ENCODE results near the gene HDAC9.
A peak's percentile ranks its signal among the peaks of the same experiment; 100 is the strongest.
"Not testable (repeated sequence)": the region's sequence is repeated elsewhere in the genome, so short reads cannot be mapped to it uniquely, and the experiment has no call there.

Gene HDAC9

GRCh38 chr7:18666107-18666728 lies 170.7 kb downstream of the HDAC9 start:
- peak; percentile 62 for DNase-seq

GRCh38 chr7:18667466-18667865 lies 171.9 kb downstream of the HDAC9 start:
- no peak for DNase-seq

DNA sequence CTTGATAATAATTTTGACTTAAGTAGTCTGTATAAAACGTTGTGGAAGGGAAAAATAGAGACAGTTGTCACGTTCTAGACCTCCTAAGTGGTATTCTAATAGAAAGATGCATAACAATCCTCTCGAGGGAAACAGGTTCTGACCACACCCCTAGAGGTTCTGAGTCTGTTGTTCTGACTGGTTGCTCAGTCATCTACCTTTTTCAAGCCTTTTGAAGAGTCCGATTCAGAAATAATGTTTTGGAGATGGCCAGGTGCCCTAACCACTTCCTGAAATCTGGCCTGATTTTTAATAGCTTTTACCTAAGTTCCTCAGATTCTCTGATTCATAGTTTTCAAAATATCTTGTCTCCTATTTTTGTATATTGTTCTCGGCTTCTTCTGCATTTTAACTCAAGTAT lies 175.6 kb downstream of the HDAC9 start:
- DNase-seq, result no peak

- no peak for DNase-seq
These were observed 180.0 kb downstream of the HDAC9 start for GRCh38 chr7:18675579-18675978.

DNA sequence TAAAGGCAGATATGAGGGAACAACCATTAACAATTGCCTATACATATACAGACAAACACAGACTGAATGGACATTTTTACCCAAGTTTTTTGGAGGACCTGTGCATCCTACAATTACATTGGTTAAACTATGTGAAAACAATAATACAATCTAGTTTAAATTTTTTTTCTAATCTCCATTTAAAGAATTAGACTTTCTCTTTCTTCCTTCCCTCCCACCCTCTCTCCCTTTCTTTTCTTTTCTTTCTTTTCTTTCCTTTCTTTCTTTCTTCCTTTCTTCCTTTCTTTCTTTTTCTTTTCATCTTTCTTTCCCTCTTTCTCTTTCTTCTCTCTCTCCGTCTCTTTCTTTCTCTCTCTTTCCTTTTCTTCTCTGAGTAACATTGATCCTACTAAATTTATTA lies 183.7 kb downstream of the HDAC9 start:
- no peak for DNase-seq

DNA sequence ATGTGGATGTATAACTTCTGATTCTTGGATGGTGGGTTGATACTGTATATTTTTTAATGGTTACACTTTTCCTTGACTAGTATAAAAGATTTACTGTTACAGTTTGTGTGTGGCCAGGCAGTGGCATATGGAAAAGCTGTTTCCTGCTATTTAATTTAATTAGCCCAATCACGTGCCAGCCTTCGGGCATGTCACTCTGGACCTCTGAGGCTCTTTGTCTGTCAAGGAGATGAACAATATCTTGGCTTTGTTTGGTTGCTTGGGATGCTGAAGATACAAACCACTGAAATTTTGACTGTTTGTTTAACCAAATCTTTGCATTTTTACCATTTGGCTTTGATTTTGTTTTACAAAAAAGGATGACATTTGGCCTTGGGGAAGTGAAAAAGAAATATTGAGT lies 185.0 kb downstream of the HDAC9 start:
- DNase-seq, result no peak

DNA sequence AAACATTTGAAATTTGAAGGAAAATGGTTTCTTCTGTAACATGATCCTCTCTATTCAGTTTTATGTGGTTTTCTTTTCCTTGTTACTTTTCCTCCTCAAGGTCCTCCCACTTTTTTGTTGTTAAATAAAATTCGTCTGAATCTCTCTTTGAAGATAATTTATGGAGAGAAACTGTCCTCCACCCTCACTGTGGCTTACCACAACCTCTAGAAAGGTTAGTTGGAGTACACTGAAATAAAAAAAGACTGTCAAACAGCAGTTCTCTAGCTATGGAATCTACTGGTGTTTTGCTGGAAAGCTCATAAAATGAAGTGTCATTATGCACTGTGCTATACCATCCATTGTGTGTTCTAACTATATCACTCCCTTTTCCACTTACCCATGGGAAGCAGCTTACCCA lies 189.4 kb downstream of the HDAC9 start:
- DNase-seq, result no peak

DNA sequence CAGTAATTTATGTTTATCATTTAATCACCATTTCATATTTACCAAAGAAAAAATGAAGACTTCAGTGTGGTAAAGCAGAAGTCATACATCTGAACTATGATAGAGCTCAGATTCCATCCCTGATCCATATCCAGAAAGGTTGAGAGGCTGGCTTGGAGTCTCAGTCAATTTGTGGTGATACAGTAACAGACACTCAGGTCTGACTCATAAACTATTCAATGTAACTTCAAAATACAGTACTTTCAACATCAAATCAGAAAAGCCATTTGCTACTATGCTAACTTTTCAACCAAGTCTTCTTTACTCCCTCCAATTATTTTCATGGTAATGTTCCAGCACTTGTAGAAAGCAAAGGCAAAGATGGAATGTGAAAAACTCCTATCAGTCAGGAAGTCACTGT lies 190.4 kb downstream of the HDAC9 start:
- DNase-seq, result no peak

DNA sequence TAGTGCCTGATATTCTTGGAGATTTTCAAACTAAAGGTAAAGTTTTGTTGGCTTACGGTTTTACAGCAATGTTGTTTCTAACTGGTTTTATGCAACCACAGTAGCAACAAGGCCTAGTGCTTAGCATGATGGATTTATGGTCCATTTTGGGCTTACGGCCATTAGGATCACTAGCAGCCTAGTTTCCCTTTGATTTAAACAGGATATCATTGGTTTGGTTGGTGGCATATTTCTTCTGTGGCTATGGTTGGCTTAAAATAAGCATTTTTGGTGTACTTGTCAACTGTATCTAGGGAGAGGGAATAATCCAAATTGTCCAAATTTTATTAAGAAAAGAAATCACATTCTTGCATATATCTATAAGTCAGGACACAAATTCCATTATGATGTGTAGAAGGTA lies 194.0 kb downstream of the HDAC9 start:
- DNase-seq, result no peak

GRCh38 chr7:18693406-18693805 lies 197.9 kb downstream of the HDAC9 start:
- DNase-seq, result no peak

- no peak for DNase-seq
These were observed 198.3 kb downstream of the HDAC9 start for GRCh38 chr7:18693816-18694215.

DNA sequence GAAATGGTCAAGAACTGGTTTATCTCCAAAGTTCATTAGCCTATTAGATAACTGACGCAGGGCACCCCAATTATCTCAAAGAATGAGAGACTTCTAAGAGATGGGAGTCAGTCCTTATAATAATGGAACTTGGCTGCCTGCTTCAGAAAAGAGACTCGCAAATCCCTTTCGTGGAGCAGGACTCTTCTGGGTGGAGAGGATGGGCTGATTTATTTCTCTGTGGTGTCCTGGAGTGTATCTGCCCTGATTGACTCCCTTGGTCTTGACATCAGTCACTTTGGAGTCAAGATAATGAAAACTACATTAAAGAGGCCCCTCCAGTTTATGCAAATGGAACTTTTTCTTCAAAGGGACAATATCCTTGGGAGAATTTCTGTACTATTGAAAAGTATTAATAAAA lies 198.9 kb downstream of the HDAC9 start:
- no peak for DNase-seq

- DNase-seq, result no peak
These were observed 199.4 kb downstream of the HDAC9 start for GRCh38 chr7:18694911-18695310.

DNA sequence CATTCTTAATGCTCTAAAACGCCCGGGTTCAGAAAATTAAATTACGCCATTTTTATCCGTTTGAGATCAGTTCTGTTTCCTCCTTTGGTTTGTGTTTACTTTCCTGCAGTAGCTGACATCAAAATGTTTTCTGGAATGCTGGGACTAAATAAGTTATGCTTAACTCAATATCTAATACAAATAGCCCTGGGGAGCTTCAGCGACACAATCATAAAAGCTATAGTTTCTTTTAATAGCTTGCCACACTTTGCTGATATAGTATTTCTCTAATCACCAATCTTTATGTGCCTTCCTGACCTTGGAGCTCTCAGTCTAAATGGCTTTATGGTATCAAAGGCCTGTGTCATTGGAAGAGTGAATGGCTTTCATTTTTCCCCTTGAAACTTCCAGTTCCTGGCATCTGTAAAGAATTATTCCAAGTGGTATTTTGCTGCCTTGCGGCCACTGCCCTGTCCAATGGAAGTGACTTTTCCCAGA lies 202.7 kb downstream of the HDAC9 start:
- DNase-seq, result no peak

DNA sequence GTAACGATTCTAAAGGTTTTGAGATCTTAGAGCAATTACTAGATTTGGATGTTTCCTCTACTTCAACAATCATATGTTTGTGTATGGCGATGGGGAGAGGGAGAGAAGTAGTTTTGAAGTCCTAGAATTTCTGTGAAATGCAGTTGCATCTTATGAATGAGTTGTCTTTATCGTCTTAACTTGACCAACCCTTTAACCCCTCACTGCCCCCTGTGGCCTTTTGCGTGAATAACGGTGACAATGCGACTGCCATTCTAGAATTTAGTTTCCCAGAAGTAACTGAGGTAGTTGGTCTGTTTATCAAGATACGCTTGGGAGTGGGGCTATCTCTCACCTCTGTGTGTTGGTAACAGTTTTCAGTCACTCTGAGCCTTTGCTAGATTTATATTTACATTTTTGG lies 204.6 kb downstream of the HDAC9 start:
- no peak for DNase-seq

DNA sequence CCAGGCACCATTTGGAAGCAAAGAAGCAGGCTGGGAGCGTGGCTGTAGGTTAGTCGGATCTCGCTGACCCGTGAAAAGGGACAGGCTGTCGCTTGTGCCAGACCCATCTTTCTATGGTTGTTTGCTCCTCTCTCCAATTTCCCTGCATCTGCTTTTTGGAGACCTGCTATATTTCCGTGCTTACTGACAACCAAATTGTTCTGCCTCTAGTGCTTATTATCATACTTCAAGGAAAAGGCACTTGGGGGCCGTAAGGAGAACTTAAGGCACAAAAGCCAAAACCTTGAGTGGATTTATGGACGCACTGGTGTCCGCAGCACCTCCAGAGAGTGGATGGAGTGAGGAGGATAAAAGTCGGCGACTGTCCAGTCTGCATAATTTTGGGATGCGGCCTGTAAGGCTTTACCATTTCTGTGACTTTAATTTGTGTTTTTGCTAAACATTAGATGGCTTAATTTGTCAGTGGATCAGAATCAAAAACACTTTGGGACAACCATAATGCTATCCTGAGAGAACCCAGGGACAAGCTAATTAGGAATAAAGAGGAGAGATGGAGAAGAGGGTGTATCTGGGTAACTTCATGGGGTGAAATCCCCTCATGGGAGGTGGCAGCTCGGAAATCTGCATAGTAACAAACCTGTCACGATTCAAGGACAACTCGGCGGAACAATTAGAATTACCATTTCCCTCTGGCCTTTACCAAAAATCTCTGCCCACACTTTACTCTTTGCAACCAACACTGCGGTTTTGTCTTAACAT lies 206.7 kb downstream of the HDAC9 start:
- DNase-seq, result no peak

GRCh38 chr7:18703685-18704084 lies 208.1 kb downstream of the HDAC9 start:
- DNase-seq, result no peak

DNA sequence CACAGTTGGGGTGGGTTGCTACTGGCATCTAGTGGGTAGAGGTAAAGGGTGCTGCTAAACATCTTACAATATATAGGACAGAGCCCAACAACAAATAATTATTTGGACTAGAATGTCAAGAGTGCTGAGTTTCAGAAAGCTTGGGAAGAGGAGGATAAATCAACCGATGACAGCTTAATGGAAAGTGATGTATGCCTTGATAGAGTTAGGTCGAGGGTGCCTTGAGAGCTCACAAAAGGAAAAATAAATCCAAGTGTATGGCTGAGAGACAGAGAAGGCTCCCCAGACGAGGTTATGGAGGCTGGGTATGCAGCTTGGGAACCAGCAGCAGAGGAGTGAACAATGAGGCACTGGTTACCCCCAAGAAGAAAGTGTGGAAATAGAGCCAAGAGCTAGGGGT lies 211.1 kb downstream of the HDAC9 start:
- DNase-seq, result no peak

DNA sequence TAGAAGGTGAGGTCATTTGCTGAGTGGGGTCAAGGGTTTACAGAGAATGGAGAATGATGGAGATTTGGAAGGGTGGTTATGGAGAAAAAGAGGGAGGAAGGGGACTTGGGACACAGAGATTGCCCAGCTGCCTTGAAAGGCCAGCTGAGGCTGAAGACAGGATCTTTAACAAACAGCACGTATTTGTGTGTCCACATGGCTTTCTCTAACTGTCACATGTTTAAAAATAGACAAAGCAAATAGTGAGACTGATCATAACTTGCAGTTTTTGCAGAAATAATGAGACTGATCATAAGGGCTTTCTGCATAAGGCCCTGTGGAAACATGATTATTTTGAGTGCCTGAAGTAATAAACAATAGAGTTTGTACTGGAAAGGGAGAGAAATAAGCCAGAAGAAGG lies 212.7 kb downstream of the HDAC9 start:
- DNase-seq, result no peak

GRCh38 chr7:18715988-18716387 lies 220.4 kb downstream of the HDAC9 start:
- DNase-seq, result no peak

GRCh38 chr7:18721429-18721828 lies 225.9 kb downstream of the HDAC9 start:
- no peak for DNase-seq

DNA sequence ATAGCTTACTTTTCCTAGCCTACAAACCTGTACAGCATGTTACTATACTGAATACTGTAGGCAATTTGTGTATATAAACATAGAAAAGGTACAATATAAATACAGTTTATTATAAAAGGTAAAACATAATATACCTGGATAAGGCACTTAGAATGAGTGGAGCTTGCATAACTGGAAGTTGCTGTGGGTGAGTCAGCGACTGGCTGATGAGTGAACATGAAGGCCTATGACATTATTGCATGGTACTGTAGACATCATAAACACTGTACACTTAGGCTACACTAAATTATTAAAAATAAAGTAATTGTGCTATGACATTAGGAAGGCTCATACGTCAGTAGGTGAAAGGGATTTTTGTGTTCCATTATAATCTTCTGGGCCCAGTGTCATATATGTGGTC lies 228.8 kb downstream of the HDAC9 start:
- DNase-seq, result no peak

DNA sequence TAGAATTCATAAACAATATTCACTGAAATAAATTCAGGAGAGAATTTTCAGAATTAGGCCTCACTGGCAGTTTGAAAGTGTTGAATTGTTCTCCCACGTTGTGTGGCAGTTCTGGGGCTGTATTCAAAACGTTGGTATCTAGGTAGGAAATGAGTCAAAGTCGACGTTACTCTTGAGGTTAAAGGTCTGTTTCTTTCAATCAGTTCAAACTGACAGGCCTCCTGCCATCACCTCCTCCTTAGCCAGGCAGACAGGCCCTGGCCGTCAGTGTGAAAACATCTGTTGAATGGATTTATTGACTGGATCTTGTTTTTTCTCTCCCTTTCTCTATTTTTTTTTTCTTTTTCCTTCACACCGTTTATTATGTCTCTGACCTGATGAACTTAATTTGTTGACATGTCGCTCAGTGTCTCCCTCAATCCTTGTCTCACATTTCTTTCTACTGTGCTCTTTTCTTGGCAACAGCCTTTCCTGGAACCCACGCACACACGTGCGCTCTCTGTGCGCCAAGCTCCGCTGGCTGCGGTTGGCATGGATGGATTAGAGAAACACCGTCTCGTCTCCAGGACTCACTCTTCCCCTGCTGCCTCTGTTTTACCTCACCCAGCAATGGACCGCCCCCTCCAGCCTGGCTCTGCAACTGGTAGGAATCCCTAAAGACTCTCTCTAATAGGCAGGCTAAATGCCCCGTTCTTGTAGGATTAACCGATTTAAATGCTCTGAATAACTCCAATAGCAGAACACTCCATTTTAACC lies 231.7 kb downstream of the HDAC9 start:
- no peak for DNase-seq

DNA sequence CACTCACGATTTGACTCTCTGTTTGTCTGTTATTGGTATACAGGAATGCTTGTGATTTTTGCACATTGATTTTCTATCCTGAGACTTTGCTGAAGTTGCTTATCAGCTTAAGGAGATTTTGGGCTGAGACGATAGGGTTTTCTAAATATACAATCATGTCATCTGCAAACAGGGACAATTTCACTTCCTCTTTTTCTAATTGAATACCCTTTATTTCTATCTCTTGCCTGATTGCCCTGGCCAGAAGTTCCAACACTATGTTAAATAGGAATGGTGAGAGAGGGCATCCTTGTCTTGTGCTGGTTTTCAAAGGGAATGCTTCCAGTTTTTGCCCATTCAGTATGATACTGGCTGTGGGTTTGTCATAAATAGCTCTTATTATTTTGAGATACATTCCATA lies 240.5 kb downstream of the HDAC9 start:
- not testable (repeated sequence) for DNase-seq
